Measurements from ENCODE around the gene ZDHHC6. TPM values are rescaled to one million over a fixed set of nuclear protein-coding genes. Genes with fewer than 3 reads are reported as not detected.

Gene ZDHHC6
- total RNA-seq, 1 donor from 2014 or later = 24.8 TPM

GRCh38 chr10:112424651-112425050 lies 22.1 kb downstream of the ZDHHC6 start:
- H3K27ac ChIP-seq (ENCODE audit: low read depth, low read length) = no peak overlapping the region
- no peak overlapping the region for H3K9ac ChIP-seq (ENCODE audit: low read length)
- no peak overlapping the region for H2AFZ ChIP-seq (ENCODE audit: low read depth, low read length)
- TF ChIP-seq CTCF (IDR thresholded peaks at IDR 0.05; ENCODE audit: insufficient read depth, low read depth, low read length) = no peak
- TF ChIP-seq EZH2 (IDR thresholded peaks at IDR 0.05; ENCODE audit: insufficient read depth, low read length) = no peak
- no peaks in the 10 kb centered on the region for H3K9me3 Mint-ChIP-seq (ENCODE audit: unreplicated experiment)
- H3K4me2 ChIP-seq (ENCODE audit: low read length) = no peak overlapping the region
- H3K4me1 ChIP-seq (ENCODE audit: insufficient read depth, low read length) = no peaks in the 10 kb centered on the region
- H3K4me1 Mint-ChIP-seq (ENCODE audit: low read depth, unreplicated experiment) = no peaks in the 10 kb centered on the region
- DNase-seq (ENCODE audit: low read depth) (no peak), FAIRE-seq (no peak)
- H3K79me2 ChIP-seq (ENCODE audit: insufficient read depth, low read length) = no peaks in the 10 kb centered on the region
- H3K4me3 ChIP-seq (ENCODE audit: insufficient read depth, low read depth, low read length) = no peak overlapping the region
- H3K27me3 ChIP-seq (ENCODE audit: insufficient read depth, low read length) = no peaks in the 10 kb centered on the region
- no peak overlapping the region for H3K27ac Mint-ChIP-seq (ENCODE audit: unreplicated experiment)
- H3K27me3 Mint-ChIP-seq (ENCODE audit: low read depth, unreplicated experiment) = no peaks in the 10 kb centered on the region
- peaks cover 8% of the 10 kb centered on the region for H3K36me3 Mint-ChIP-seq (ENCODE audit: low read depth, unreplicated experiment)
- no peaks in the 10 kb centered on the region for H4K20me1 ChIP-seq (ENCODE audit: insufficient read depth, low read length)
- H3K9me3 ChIP-seq (ENCODE audit: insufficient read depth, low read depth, low read length) = no peaks in the 10 kb centered on the region
- no peak overlapping the region for H3K4me3 Mint-ChIP-seq (ENCODE audit: unreplicated experiment)
- H3K36me3 ChIP-seq (ENCODE audit: insufficient read depth, low read length) = peaks cover 3% of the 10 kb centered on the region

- no peak for FAIRE-seq
- Histone ChIP-seq H3K9me3 (ENCODE audit: insufficient read depth, low read depth, low read length) (no peaks in the 10 kb centered on the region), H3K4me3 (ENCODE audit: insufficient read depth, low read depth, low read length) (no peak overlapping the region), H3K36me3 (ENCODE audit: insufficient read depth, low read length) (no peaks in the 10 kb centered on the region), H2AFZ (ENCODE audit: low read depth, low read length) (no peak overlapping the region), H3K9ac (ENCODE audit: low read length) (no peak overlapping the region), H3K4me2 (ENCODE audit: low read length) (no peak overlapping the region), H3K79me2 (ENCODE audit: insufficient read depth, low read length) (no peaks in the 10 kb centered on the region), H4K20me1 (ENCODE audit: insufficient read depth, low read length) (no peaks in the 10 kb centered on the region), H3K4me1 (ENCODE audit: insufficient read depth, low read length) (no peaks in the 10 kb centered on the region), H3K27ac (ENCODE audit: low read depth, low read length) (no peak overlapping the region), H3K27me3 (ENCODE audit: insufficient read depth, low read length) (no peaks in the 10 kb centered on the region)
- Mint-ChIP-seq H3K36me3 (ENCODE audit: low read depth, unreplicated experiment) (peaks cover 3% of the 10 kb centered on the region), H3K4me3 (ENCODE audit: unreplicated experiment) (no peak overlapping the region), H3K27ac (ENCODE audit: unreplicated experiment) (no peak overlapping the region), H3K27me3 (ENCODE audit: low read depth, unreplicated experiment) (no peaks in the 10 kb centered on the region), H3K4me1 (ENCODE audit: low read depth, unreplicated experiment) (no peaks in the 10 kb centered on the region), H3K9me3 (ENCODE audit: unreplicated experiment) (no peaks in the 10 kb centered on the region)
- DNase-seq (ENCODE audit: low read depth) = no peak
- TF ChIP-seq EZH2 (IDR thresholded peaks at IDR 0.05; ENCODE audit: insufficient read depth, low read length) (no peak), CTCF (IDR thresholded peaks at IDR 0.05; ENCODE audit: insufficient read depth, low read depth, low read length) (no peak)
These were observed 25.0 kb downstream of the ZDHHC6 start for GRCh38 chr10:112421731-112422130.

- H3K27me3 ChIP-seq (ENCODE audit: insufficient read depth, low read length) = peaks cover 10% of the 10 kb centered on the region
- peaks cover 1% of the 10 kb centered on the region for H3K9me3 Mint-ChIP-seq (ENCODE audit: unreplicated experiment)
- DNase-seq (ENCODE audit: low read depth) (no peak), FAIRE-seq (no peak)
- no peaks in the 10 kb centered on the region for H3K4me1 ChIP-seq (ENCODE audit: insufficient read depth, low read length)
- TF ChIP-seq EZH2 (IDR thresholded peaks at IDR 0.05; ENCODE audit: insufficient read depth, low read length) = no peak
- TF ChIP-seq CTCF (IDR thresholded peaks at IDR 0.05; ENCODE audit: insufficient read depth, low read depth, low read length) = no peak
- no peak overlapping the region for H3K4me2 ChIP-seq (ENCODE audit: low read length)
- peaks cover 14% of the 10 kb centered on the region for H3K27me3 Mint-ChIP-seq (ENCODE audit: low read depth, unreplicated experiment)
- no peak overlapping the region for H3K27ac Mint-ChIP-seq (ENCODE audit: unreplicated experiment)
- H3K4me3 ChIP-seq (ENCODE audit: insufficient read depth, low read depth, low read length) = no peak overlapping the region
- H2AFZ ChIP-seq (ENCODE audit: low read depth, low read length) = no peak overlapping the region
- H3K4me3 Mint-ChIP-seq (ENCODE audit: unreplicated experiment) = no peak overlapping the region
- no peaks in the 10 kb centered on the region for H4K20me1 ChIP-seq (ENCODE audit: insufficient read depth, low read length)
- no peaks in the 10 kb centered on the region for H3K36me3 Mint-ChIP-seq (ENCODE audit: low read depth, unreplicated experiment)
- H3K36me3 ChIP-seq (ENCODE audit: insufficient read depth, low read length) = no peaks in the 10 kb centered on the region
- H3K4me1 Mint-ChIP-seq (ENCODE audit: low read depth, unreplicated experiment) = peaks cover 2% of the 10 kb centered on the region
- H3K27ac ChIP-seq (ENCODE audit: low read depth, low read length) = no peak overlapping the region
- no peak overlapping the region for H3K9ac ChIP-seq (ENCODE audit: low read length)
- H3K79me2 ChIP-seq (ENCODE audit: insufficient read depth, low read length) = no peaks in the 10 kb centered on the region
- H3K9me3 ChIP-seq (ENCODE audit: insufficient read depth, low read depth, low read length) = no peaks in the 10 kb centered on the region
These were observed 34.0 kb downstream of the ZDHHC6 start for GRCh38 chr10:112412696-112413095.
